Right lobe of liver (tissue), 6 donors: Measurements from ENCODE around the gene AP3S2. TPM values are rescaled to one million over a fixed set of nuclear protein-coding genes. Genes with fewer than 3 reads are reported as not detected.

Experiments used
- ATAC-seq, 4 donors: fragments of 200-7000 bp; cut with Tn5 transposase; one replicate each; pipeline ENCODE4 v1.9.1; 2020; ENCODE audit warnings: mild to moderate bottlenecking in 4 of 4, moderate library complexity in 4 of 4
- DNase-seq, 3 donors: peaks; one replicate each; pipeline ENCODE4 v3.0.0-alpha.2; 2020
- H3K27ac ChIP-seq, 3 donors: fragments of 200-600 bp; one replicate each; pipeline ENCODE4 v1.8.0; 2022
- H3K27me3 ChIP-seq, 2 donors: fragments of 200-600 bp; one replicate each; pipeline ENCODE4 v1.8.0; 2022
- H3K36me3 ChIP-seq, 4 donors: fragments of 200-600 bp; sonication (generic) in 1 of 4; one replicate each; pipeline versions ENCODE4 v1.5.1 to v1.8.0; 2017 to 2022; ENCODE audit warnings: control low read depth in 1 of 4
- H3K4me1 ChIP-seq, 4 donors: fragments of 200-600 bp; sonication (generic) in 1 of 4; one replicate each; pipeline versions ENCODE4 v1.5.1 to v1.8.0; 2017 to 2022; ENCODE audit warnings: control low read depth in 1 of 4
- H3K4me3 ChIP-seq, 3 donors: fragments of 200-600 bp; one replicate each; pipeline ENCODE4 v1.8.0; 2022
- H3K9me3 ChIP-seq, 4 donors: fragments of 200-600 bp; sonication (generic) in 1 of 4; one replicate each; pipeline versions ENCODE4 v1.5.1 to v1.8.0; 2017 to 2022; ENCODE audit warnings: control low read depth in 1 of 4
- POLR2A ChIP-seq: fragments of 450-650 bp; IDR thresholded peaks from one replicate; pipeline ENCODE4 v1.6.1; 2017; ENCODE audit warnings: antibody characterized with exemption, mild to moderate bottlenecking
- WGBS: methylation state at CpG from one replicate; pipeline ENCODE4 v1.1.6; 2018; ENCODE audit warnings: low coverage, low lambda C conversion rate; ENCODE audit not compliant: insufficient coverage; ENCODE audit errors: missing lambda C conversion rate; 5-methylcytosine and 5-hydroxymethylcytosine counted together
- intact Hi-C, 2 donors: fragments of 100-400 bp; cut with DNase I; formaldehyde crosslinking; loops; one replicate each; pipeline versions ENCODE4 v1.11.2 to v1.14.1; 2022
- microRNA-seq, 2 donors: library from miRNA; unstranded; fragments of <30 nt; microRNA quantifications; one replicate each; pipeline ENCODE4, GENCODE V29; 2019 to 2020
- small RNA-seq, 2 experiments: library from RNA; depleted of rRNA; stranded (forward); fragments of <200 nt; gene quantifications; one replicate each; pipeline ENCODE3, GENCODE V24; 2016
- total RNA-seq, 6 experiments: library from RNA; depleted of rRNA in 2 of 6; stranded (reverse); fragments of >200 nt in 2 of 6; fragmentation: NEBNext Ultra II Directional in 3 of 6; extraction: Animal tissue kit (Norgen Biotek cat#: 25700) in 3 of 6; gene quantifications; one replicate each; pipeline versions ENCODE4 v1.1.0 to v1.2.4, GENCODE V29; 2016 to 2023
- TF ChIP-seq, protein P1 (sequence below), 4 donors: fragments of 200-600 bp in 3 of 4; fragments of 450-650 bp in 1 of 4; IDR thresholded peaks; one replicate each; pipeline versions ENCODE4 v1.5.1 to v1.8.0; 2016 to 2022; ENCODE audit warnings: antibody characterized with exemption in 4 of 4, mild to moderate bottlenecking in 2 of 4
- donor health status: DM: no; HTN: yes; CAD: no.
- donor health status: DM: no; HTN: no; CAD: no.
- donor health status: DM: no; HTN: no; CAD: no.
- donor health status: DM: no; HTN: yes; CAD: no.
- donor health status: DM: no; HTN: yes; CAD: no.

AP3S2 gene
- total RNA-seq, 6 experiments from 2014 or later, result 23.2 to 45.7 (median 27.2) TPM

GRCh38 chr15:89781891-89782618, 111.7 kb downstream of the AP3S2 start:
- Histone ChIP-seq H3K27ac (no peak overlapping the region), H3K4me3 (no peak overlapping the region), H3K27me3 (no peaks in the 10 kb centered on the region), H3K4me1 (peaks cover 0 to 35% (median 17%) of the 10 kb centered on the region in 4 donors), H3K9me3 (no peaks in the 10 kb centered on the region), H3K36me3 (peaks cover 0 to 11% (median 5%) of the 10 kb centered on the region in 4 donors)
- DNase-seq (peak in 2 of 3 donors; percentile 79 to 85), ATAC-seq (peak; percentile 71 to 86 (median 80))
- 38% methylated on average over 9 of the region's 15 CpGs for WGBS
- intact Hi-C loops, result no loop called here
- TF ChIP-seq, protein P1, sequence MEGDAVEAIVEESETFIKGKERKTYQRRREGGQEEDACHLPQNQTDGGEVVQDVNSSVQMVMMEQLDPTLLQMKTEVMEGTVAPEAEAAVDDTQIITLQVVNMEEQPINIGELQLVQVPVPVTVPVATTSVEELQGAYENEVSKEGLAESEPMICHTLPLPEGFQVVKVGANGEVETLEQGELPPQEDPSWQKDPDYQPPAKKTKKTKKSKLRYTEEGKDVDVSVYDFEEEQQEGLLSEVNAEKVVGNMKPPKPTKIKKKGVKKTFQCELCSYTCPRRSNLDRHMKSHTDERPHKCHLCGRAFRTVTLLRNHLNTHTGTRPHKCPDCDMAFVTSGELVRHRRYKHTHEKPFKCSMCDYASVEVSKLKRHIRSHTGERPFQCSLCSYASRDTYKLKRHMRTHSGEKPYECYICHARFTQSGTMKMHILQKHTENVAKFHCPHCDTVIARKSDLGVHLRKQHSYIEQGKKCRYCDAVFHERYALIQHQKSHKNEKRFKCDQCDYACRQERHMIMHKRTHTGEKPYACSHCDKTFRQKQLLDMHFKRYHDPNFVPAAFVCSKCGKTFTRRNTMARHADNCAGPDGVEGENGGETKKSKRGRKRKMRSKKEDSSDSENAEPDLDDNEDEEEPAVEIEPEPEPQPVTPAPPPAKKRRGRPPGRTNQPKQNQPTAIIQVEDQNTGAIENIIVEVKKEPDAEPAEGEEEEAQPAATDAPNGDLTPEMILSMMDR (IDR thresholded peaks at IDR 0.05), result no peak
- no peak for TF ChIP-seq POLR2A

DNA sequence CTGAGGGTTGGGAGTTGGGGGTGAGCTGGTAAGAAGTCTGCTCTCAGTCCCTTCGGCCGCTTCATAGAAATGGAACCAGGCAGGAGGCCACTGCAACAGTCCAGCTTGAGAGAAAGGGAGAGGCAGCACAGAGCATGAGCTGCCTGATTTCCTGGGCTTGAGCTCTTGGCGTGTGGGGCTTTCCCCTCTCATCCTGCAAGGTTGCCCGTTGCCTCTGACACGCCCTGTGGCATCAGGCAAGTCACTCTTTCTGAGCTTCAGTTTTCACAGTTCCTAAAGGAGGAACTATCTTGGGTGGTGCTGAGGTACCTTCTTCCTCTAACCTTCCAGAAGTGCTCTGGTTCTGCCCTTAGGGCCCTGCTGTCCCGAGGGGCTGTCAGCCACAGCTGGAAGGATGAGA, 112.7 kb downstream of the AP3S2 start:
- ATAC-seq, result no peak
- Histone ChIP-seq H3K36me3 (peaks cover 0 to 11% (median 5%) of the 10 kb centered on the region in 4 donors), H3K27me3 (no peaks in the 10 kb centered on the region), H3K4me3 (no peak overlapping the region), H3K4me1 (peaks cover 0 to 29% (median 12%) of the 10 kb centered on the region in 4 donors), H3K9me3 (no peaks in the 10 kb centered on the region), H3K27ac (no peak overlapping the region)
- peak in 1 of 3 donors; percentile 51 for DNase-seq
- intact Hi-C loops, result no loop called here
- WGBS, result 70% methylated on average over 1 of the region's 6 CpGs
- TF ChIP-seq POLR2A, result no peak
- TF ChIP-seq, protein P1 (IDR thresholded peaks at IDR 0.05), result no peak

DNA sequence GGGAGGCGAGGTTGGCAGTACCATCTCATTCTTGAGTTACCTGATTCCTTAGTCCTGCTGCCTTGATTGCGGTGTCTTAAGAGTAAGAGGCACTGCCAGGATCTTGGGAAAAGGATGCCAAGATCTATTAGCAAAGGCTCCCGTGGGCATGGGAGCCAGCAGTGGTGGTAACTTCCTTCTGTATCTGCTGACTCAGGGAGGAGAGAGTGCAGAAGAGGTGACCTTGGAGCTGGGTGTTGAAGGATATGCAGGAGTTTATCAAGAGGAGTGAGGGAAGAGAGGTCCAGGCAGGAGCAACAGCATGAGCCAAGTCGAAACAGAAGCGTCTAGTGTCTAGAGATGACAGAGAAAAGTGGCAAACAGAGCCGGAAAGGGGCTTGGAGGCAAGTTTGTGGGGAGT, 113.2 kb downstream of the AP3S2 start:
- ATAC-seq (no peak), DNase-seq (no peak)
- TF ChIP-seq POLR2A, result no peak
- TF ChIP-seq, protein P1 (IDR thresholded peaks at IDR 0.05), result no peak
- peaks cover 0 to 11% (median 5%) of the 10 kb centered on the region in 4 donors for H3K36me3 ChIP-seq
- H3K27me3 ChIP-seq, result no peaks in the 10 kb centered on the region
- peaks cover 0 to 27% (median 10%) of the 10 kb centered on the region in 4 donors for H3K4me1 ChIP-seq
- WGBS, result 80% methylated on average over 5 of the region's 6 CpGs
- H3K4me3 ChIP-seq, result no peak overlapping the region
- no peak overlapping the region for H3K27ac ChIP-seq
- intact Hi-C loops, result no loop called here
- no peaks in the 10 kb centered on the region for H3K9me3 ChIP-seq

Small RNA genes within 50 kb of the gene (microRNA-seq; reads per million reads assigned to microRNA genes)
- 0.29 to 0.64 reads per million in 2 donors for gene MIR5009
- gene MIR5094, result 0 reads per million in 2 donors

Small RNA genes within 50 kb of the gene (small RNA-seq; reads per million reads assigned to genes)
- gene MIR5009 (0.10 to 0.52 reads per million in 2 experiments), gene MIR5094 (0 reads per million in 2 experiments), gene RNU6-1111P (0 reads per million in 2 experiments), gene RNU7-111P (0 reads per million in 2 experiments)

Other genes with a start within 250 kb of the AP3S2 start
- gene KIF7, start 238.5 kb downstream of the AP3S2 start, total RNA-seq, result under 1 TPM; 0.34 to 0.92 (median 0.48) TPM
- gene PLIN1, start 214.6 kb downstream of the AP3S2 start, total RNA-seq, result 10 to 100 TPM in 4 of 6 experiments, 1 to 10 TPM in 2; 2.5 to 28.8 (median 18.6) TPM
- gene PEX11A, start 203.2 kb downstream of the AP3S2 start, total RNA-seq, result 10 to 100 TPM in 5 of 6 experiments, 1 to 10 TPM in 1; 6.9 to 30.9 (median 22.6) TPM
- gene WDR93, start 203.2 kb downstream of the AP3S2 start, total RNA-seq, result not detected
- 1 to 10 TPM in 5 of 6 experiments, under 1 TPM in 1; 0.86 to 3.0 (median 2.1) TPM for gene MESP1, start 142.7 kb downstream of the AP3S2 start, total RNA-seq
- gene MESP2, start 117.7 kb downstream of the AP3S2 start, total RNA-seq, result under 1 TPM in 1 of 6 experiments, not detected in 5; 0.12 TPM
- 100 to 1,000 TPM; 204 to 386 (median 363) TPM for gene ANPEP, start 79.1 kb downstream of the AP3S2 start, total RNA-seq
- gene ARPIN, start 19.0 kb upstream of the AP3S2 start, total RNA-seq, result 1 to 10 TPM; 4.9 to 8.1 (median 6.9) TPM
- gene ZNF710, start 107.3 kb upstream of the AP3S2 start, total RNA-seq, result 10 to 100 TPM in 1 of 6 experiments, 1 to 10 TPM in 5; 4.7 to 17.1 (median 7.4) TPM
- 100 to 1,000 TPM; 115 to 371 (median 261) TPM for gene IDH2, start 208.5 kb upstream of the AP3S2 start, total RNA-seq